Loucy (cell line): ENCODE data around the gene KIZ.

Experiments
- H2AFZ ChIP-seq: fragments of 200-600 bp; sonication (generic); 2 replicates; pipeline ENCODE4 v1.6.0; 2016; ENCODE audit warnings: antibody characterized with exemption, mild to moderate bottlenecking, low read length, moderate library complexity
- H3F3A ChIP-seq: fragments of 200-600 bp; 2 replicates; pipeline ENCODE4 v1.6.0; 2016; ENCODE audit warnings: antibody characterized with exemption, low read depth, mild to moderate bottlenecking
- H3K27me3 ChIP-seq: fragments of 200-600 bp; sonication (generic); 2 replicates; pipeline ENCODE4 v1.6.1; 2014; ENCODE audit warnings: low read length, mild to moderate bottlenecking; ENCODE audit not compliant: insufficient read depth, poor library complexity, severe bottlenecking
- H3K36me3 ChIP-seq: fragments of 200-600 bp; sonication (generic); 2 replicates; pipeline ENCODE4 v1.6.1; 2016; ENCODE audit warnings: low read length; ENCODE audit not compliant: insufficient read depth
- H3K4me1 ChIP-seq: fragments of 200-600 bp; sonication (generic); 2 replicates; pipeline ENCODE4 v1.5.1; 2014; ENCODE audit warnings: low read length, mild to moderate bottlenecking; ENCODE audit not compliant: insufficient read depth, poor library complexity, severe bottlenecking
- H3K4me2 ChIP-seq: fragments of 200-600 bp; sonication (generic); 2 replicates; pipeline ENCODE4 v1.6.0; 2014; ENCODE audit warnings: antibody characterized with exemption, low read length, low read depth, mild to moderate bottlenecking; ENCODE audit not compliant: poor library complexity, severe bottlenecking
- H3K4me3 ChIP-seq: fragments of 200-600 bp; sonication (generic); 2 replicates; pipeline ENCODE4 v1.5.1; 2014; ENCODE audit warnings: low read length, mild to moderate bottlenecking, mixed read lengths; ENCODE audit not compliant: poor library complexity, severe bottlenecking
- H3K79me2 ChIP-seq: fragments of 200-600 bp; sonication (generic); 2 replicates; pipeline ENCODE4 v1.6.1; 2014; ENCODE audit warnings: low read length; ENCODE audit not compliant: insufficient read depth
- H3K9ac ChIP-seq: fragments of 200-600 bp; sonication (generic); 2 replicates; pipeline ENCODE4 v1.6.0; 2014; ENCODE audit warnings: mild to moderate bottlenecking, low read depth, low read length, moderate library complexity; ENCODE audit not compliant: poor library complexity, severe bottlenecking
- H3K9me2 ChIP-seq: fragments of 200-600 bp; sonication (generic); replicated peaks from 2 replicates; pipeline ENCODE4 v1.6.1; 2016; ENCODE audit warnings: low read depth, low read length, mixed read lengths
- H3K9me3 ChIP-seq: fragments of 200-600 bp; sonication (generic); 2 replicates; pipeline ENCODE4 v1.6.1; 2014; ENCODE audit warnings: mild to moderate bottlenecking, antibody characterized with exemption, low read length, low read depth; ENCODE audit not compliant: insufficient read depth
- H4K20me1 ChIP-seq: fragments of 200-600 bp; sonication (generic); 2 replicates; pipeline ENCODE4 v1.6.0; 2014; ENCODE audit warnings: antibody characterized with exemption, low read length, mild to moderate bottlenecking; ENCODE audit not compliant: insufficient read depth, poor library complexity, severe bottlenecking
- EZH2phosphoT487 ChIP-seq: fragments of 200-600 bp; IDR thresholded peaks from 2 replicates; pipeline ENCODE4 v1.6.1; 2018; ENCODE audit warnings: antibody characterized with exemption, mild to moderate bottlenecking, moderate library complexity, borderline replicate concordance
- TF ChIP-seq, protein P1 (sequence below): fragments of 200-600 bp; sonication (generic); conservative IDR thresholded peaks from 2 replicates; pipeline ENCODE4 v1.5.1; 2014; ENCODE audit warnings: mild to moderate bottlenecking, antibody characterized with exemption, low read length

KIZ gene

GRCh38 chr20:21141825-21142224 lies 15.9 kb downstream of the KIZ start:
- no peaks in the 10 kb centered on the region for H3K27me3 ChIP-seq
- no peaks in the 10 kb centered on the region for H3K79me2 ChIP-seq
- H3K9ac ChIP-seq = no peak overlapping the region
- H3K36me3 ChIP-seq = peaks cover 10% of the 10 kb centered on the region; the same call in 1 of the 2 replicates
- no peak overlapping the region for H2AFZ ChIP-seq
- H3F3A ChIP-seq = 0 out of 2 replicates have a peak, but pooled peaks cover 3% of the 10 kb centered on the region
- no peak overlapping the region for H3K4me3 ChIP-seq
- peaks cover 31% of the 10 kb centered on the region for H3K4me1 ChIP-seq
- H3K4me2 ChIP-seq = no peak overlapping the region
- TF ChIP-seq, protein P1, sequence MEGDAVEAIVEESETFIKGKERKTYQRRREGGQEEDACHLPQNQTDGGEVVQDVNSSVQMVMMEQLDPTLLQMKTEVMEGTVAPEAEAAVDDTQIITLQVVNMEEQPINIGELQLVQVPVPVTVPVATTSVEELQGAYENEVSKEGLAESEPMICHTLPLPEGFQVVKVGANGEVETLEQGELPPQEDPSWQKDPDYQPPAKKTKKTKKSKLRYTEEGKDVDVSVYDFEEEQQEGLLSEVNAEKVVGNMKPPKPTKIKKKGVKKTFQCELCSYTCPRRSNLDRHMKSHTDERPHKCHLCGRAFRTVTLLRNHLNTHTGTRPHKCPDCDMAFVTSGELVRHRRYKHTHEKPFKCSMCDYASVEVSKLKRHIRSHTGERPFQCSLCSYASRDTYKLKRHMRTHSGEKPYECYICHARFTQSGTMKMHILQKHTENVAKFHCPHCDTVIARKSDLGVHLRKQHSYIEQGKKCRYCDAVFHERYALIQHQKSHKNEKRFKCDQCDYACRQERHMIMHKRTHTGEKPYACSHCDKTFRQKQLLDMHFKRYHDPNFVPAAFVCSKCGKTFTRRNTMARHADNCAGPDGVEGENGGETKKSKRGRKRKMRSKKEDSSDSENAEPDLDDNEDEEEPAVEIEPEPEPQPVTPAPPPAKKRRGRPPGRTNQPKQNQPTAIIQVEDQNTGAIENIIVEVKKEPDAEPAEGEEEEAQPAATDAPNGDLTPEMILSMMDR = no peak
- no peak for TF ChIP-seq EZH2phosphoT487
- H3K9me2 ChIP-seq = no peaks in the 10 kb centered on the region
- no peaks in the 10 kb centered on the region for H3K9me3 ChIP-seq
- no peaks in the 10 kb centered on the region for H4K20me1 ChIP-seq

DNA sequence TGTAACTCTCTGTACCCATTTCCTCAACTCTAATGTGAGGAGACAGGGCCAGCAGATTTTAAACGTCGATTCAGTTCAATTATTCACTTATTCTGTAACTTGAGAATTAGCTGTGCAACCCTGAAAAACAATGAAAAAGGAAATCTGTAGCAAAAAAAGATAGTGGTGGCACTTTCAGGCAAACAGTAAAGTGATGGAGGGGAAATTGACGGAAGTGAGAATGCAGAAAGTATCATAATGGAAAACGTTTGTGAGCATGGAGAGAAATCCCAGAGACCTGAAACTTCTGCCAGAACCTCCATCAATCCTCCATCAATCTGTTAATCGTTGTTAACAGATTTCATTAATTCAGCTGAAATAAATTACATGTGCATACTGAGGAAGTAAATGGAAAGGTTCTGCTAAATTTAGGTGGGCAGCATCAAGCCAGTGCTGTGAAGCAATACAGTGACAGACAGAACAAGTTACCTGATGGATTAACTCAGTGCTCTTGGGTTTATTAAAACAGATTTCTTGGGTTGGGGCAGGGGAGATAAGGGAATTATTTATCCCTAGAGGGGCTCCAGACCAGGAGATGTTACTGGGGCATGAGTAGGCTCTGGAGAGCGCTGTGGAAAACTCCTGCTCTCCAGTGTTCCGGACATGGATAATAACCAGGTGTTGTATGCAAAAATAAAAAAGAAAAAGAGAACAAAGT lies 17.5 kb downstream of the KIZ start:
- Histone ChIP-seq H3K4me1 (peaks cover 36% of the 10 kb centered on the region), H3F3A (0 out of 2 replicates have a peak, but pooled peaks cover 3% of the 10 kb centered on the region), H3K9ac (no peak overlapping the region), H3K4me3 (no peak overlapping the region), H3K4me2 (no peak overlapping the region), H4K20me1 (no peaks in the 10 kb centered on the region), H3K79me2 (no peaks in the 10 kb centered on the region), H2AFZ (no peak overlapping the region), H3K9me2 (no peaks in the 10 kb centered on the region), H3K9me3 (no peaks in the 10 kb centered on the region), H3K27me3 (no peaks in the 10 kb centered on the region), H3K36me3 (peaks cover 10% of the 10 kb centered on the region; the same call in 1 of the 2 replicates)
- no peak for TF ChIP-seq EZH2phosphoT487
- TF ChIP-seq, protein P1 = no peak

DNA sequence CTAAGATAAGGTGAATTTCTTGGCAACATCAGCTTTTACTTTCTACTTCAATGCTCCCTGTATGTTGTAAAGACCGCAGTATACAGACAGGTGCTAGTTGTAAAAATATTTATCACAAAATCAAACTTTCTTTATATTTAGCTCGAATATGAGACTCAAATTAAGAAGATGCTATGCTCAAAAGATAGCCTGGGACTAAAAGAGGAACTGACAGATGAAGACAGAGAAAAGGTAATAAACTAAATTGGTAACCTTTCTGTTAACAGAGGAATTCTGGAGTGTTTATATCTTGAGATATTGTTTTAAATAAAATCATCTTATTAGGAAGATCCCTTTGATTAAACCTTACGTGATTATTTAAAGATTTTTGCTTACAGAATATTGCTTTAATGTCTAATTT lies 19.5 kb downstream of the KIZ start:
- no peaks in the 10 kb centered on the region for H3K79me2 ChIP-seq
- no peaks in the 10 kb centered on the region for H3K9me2 ChIP-seq
- peak overlapping the region; percentile 41 for H3K9ac ChIP-seq
- peak overlapping the region; percentile 58 for H3K4me2 ChIP-seq
- no peaks in the 10 kb centered on the region for H3K36me3 ChIP-seq
- H3F3A ChIP-seq = 0 out of 2 replicates have a peak, but pooled peaks cover 3% of the 10 kb centered on the region
- no peak overlapping the region for H3K4me3 ChIP-seq
- peaks cover 43% of the 10 kb centered on the region for H3K4me1 ChIP-seq
- no peaks in the 10 kb centered on the region for H4K20me1 ChIP-seq
- no peak overlapping the region for H2AFZ ChIP-seq
- TF ChIP-seq, protein P1 = no peak
- TF ChIP-seq EZH2phosphoT487 = no peak
- H3K9me3 ChIP-seq = no peaks in the 10 kb centered on the region
- no peaks in the 10 kb centered on the region for H3K27me3 ChIP-seq
